Measurements from ENCODE around the gene GMDS.

GMDS gene

DNA sequence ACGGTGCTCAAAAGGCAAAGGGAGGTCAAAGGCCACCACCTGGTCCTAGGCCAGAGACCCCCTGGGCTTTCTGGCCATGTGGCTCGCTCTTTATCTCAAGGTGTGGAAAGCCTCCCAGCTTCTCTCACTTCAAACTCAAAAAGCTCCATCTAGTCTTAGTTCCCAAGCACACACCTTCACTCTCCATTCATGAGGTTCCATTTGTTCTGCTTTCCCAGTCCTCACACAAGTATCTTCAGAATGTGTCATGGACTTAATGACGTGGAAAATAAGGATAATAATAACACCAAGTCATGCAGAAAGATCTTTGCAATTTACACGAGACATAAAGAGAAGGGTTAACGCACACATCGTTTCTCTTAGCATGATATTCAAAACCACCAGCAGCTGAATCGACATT is 219.3 kb downstream of the GMDS start:
- no peak for DNase-seq
- Histone ChIP-seq H3K27ac (no peak overlapping the region), H3K36me3 (no peaks in the 10 kb centered on the region), H3K9me3 (no peaks in the 10 kb centered on the region), H3K4me3 (no peak overlapping the region), H3K4me1 (peaks cover 0 to 2% (median 0%) of the 10 kb centered on the region in 4 donors), H3K27me3 (no peaks in the 10 kb centered on the region)
- TF ChIP-seq, protein P1, sequence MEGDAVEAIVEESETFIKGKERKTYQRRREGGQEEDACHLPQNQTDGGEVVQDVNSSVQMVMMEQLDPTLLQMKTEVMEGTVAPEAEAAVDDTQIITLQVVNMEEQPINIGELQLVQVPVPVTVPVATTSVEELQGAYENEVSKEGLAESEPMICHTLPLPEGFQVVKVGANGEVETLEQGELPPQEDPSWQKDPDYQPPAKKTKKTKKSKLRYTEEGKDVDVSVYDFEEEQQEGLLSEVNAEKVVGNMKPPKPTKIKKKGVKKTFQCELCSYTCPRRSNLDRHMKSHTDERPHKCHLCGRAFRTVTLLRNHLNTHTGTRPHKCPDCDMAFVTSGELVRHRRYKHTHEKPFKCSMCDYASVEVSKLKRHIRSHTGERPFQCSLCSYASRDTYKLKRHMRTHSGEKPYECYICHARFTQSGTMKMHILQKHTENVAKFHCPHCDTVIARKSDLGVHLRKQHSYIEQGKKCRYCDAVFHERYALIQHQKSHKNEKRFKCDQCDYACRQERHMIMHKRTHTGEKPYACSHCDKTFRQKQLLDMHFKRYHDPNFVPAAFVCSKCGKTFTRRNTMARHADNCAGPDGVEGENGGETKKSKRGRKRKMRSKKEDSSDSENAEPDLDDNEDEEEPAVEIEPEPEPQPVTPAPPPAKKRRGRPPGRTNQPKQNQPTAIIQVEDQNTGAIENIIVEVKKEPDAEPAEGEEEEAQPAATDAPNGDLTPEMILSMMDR (IDR thresholded peaks at IDR 0.05): no peak
- intact Hi-C loops (cut with DNase I; ENCODE audit: low total_unique reads): no loop called here

- intact Hi-C loops (cut with DNase I; ENCODE audit: low total_unique reads): no loop called here
- Histone ChIP-seq H3K27ac (no peak overlapping the region), H3K4me1 (peaks cover 0 to 9% (median 0%) of the 10 kb centered on the region in 4 donors), H3K9me3 (no peaks in the 10 kb centered on the region), H3K27me3 (no peaks in the 10 kb centered on the region), H3K36me3 (no peaks in the 10 kb centered on the region), H3K4me3 (no peak overlapping the region)
- TF ChIP-seq, protein P1 (IDR thresholded peaks at IDR 0.05): no peak
- DNase-seq: peak; percentile 76 to 82
Observed at GRCh38 chr6:2021713-2022125, 223.7 kb downstream of the GMDS start.

DNA sequence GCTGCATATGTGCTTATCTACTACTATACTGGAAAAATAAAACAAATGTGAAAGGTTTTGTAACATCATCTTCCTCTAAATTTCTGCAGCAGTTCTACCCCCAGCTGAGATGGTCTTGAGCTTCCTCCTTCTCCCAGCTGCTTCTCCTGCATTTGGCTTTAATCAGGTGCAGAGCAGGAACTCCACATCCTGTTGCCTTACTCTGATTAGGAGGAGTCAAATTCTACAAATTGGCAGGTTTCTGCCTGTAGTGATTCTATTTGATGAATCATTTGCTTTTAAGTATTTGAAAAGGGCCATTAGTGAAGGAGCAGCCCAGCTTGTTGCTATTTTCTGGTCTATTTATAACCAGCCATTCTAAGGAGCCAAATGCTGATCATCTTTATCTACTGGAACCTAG is 224.5 kb downstream of the GMDS start:
- TF ChIP-seq, protein P1 (IDR thresholded peaks at IDR 0.05): no peak
- intact Hi-C loops (cut with DNase I; ENCODE audit: low total_unique reads): no loop called here
- Histone ChIP-seq H3K27ac (no peak overlapping the region), H3K27me3 (no peaks in the 10 kb centered on the region), H3K4me1 (peaks cover 0 to 9% (median 0%) of the 10 kb centered on the region in 4 donors), H3K36me3 (no peaks in the 10 kb centered on the region), H3K9me3 (no peaks in the 10 kb centered on the region), H3K4me3 (no peak overlapping the region)
- DNase-seq: no peak

GRCh38 chr6:2019051-2019450 is 226.4 kb downstream of the GMDS start:
- peaks cover 0 to 9% (median 8%) of the 10 kb centered on the region in 3 donors for H3K9me3 ChIP-seq
- TF ChIP-seq, protein P1 (IDR thresholded peaks at IDR 0.05): no peak
- H3K4me3 ChIP-seq: no peak overlapping the region
- DNase-seq: no peak
- peaks cover 0 to 11% (median 0%) of the 10 kb centered on the region in 3 donors for H3K36me3 ChIP-seq
- intact Hi-C loops (cut with DNase I; ENCODE audit: low total_unique reads): no loop called here
- H3K27me3 ChIP-seq: no peaks in the 10 kb centered on the region
- no peak overlapping the region for H3K27ac ChIP-seq
- H3K4me1 ChIP-seq: peaks cover 0 to 9% (median 0%) of the 10 kb centered on the region in 4 donors

DNA sequence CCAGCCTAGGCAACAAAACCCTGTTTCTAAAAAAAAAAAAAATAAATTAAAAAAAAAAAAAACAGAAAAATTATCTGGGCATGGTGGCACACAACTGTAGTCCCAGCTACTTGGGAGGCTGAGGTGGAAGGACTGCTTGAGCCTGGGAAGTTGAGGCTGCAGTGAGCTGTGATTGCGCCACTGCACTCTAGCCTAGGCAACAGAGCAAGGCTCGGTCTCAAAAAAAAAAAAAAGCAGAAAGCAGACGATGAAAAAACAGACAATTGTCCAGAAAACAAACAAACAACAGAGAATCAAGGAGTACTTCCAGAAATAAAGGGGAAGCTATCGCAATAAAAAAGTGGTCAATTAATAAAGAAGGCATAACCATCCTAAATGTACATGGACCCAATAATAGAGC is 229.4 kb downstream of the GMDS start:
- intact Hi-C loops (cut with DNase I; ENCODE audit: low total_unique reads): no loop called here
- TF ChIP-seq, protein P1 (IDR thresholded peaks at IDR 0.05): no peak

More for the DNA sequence above, 229.4 kb downstream of the GMDS start:
- Histone ChIP-seq H3K27ac (no peak overlapping the region), H3K4me3 (no peak overlapping the region), H3K27me3 (no peaks in the 10 kb centered on the region), H3K4me1 (peaks cover 0 to 6% (median 0%) of the 10 kb centered on the region in 4 donors), H3K9me3 (peaks cover 0 to 9% (median 8%) of the 10 kb centered on the region in 3 donors), H3K36me3 (peaks cover 0 to 11% (median 0%) of the 10 kb centered on the region in 3 donors)
- no peak for DNase-seq

Measured in tibial artery (tissue), 4 donors.